Measurements from ENCODE around the gene B2M. TPM values are rescaled to one million over a fixed set of nuclear protein-coding genes. Genes with fewer than 3 reads are reported as not detected.

B2M gene
- total and polyA plus RNA-seq, 2 of the 8 experiments (the other 6 are each of a cell fraction or from before 2014, with no cell fraction given) = 78.9 to 907 TPM

DNA sequence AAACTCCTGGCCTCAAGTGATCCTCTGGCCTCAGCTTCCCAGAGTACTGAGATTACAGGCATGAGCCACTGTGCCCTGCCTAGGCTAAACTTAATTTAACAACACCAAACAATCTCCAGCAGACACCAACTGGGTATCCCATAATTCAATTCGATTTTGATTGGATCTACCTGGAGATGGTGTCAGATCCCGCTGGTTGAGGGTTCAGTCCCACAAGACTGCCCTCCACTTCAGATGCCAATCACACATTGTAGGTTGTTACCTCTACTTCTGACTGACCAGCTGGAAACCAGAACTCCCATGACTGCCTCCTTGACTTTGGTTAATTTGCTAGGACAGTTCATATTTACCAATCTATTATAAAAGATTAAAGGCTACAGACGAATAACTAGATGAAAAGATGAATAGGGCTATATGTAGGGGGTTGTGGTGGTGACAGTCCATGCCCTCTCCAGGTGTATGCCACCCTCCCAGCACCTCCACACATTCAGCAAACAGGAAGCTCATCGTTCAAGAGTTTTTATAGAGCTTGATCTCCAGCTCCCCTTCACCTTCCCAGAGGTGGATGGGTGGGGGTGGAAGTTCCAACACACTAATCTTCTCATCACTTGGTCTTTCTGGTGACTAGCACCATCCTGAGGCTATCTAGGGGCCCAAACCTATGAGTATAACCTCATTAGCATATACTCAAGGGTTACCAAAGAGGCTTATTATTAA is 9.3 kb downstream of the B2M start:
- H3K9me3 ChIP-seq (ENCODE audit: insufficient read depth in 2 of 2, low read depth in 1 of 2, low read length in 1 of 2) = no peaks in the 10 kb centered on the region
- no peak overlapping the region for H3K27ac ChIP-seq (ENCODE audit: low read depth, low read length)
- no peak overlapping the region for H4K91ac ChIP-seq (replicated peaks; ENCODE audit: insufficient read length, low read length)
- no peaks in the 10 kb centered on the region for H3K27me3 ChIP-seq (replicated peaks in 1 of 4; ENCODE audit: control insufficient read depth in 3 of 4, extremely low read depth in 1 of 4, insufficient read depth in 3 of 4, low read length in 3 of 4)
- no peak overlapping the region for H2BK12ac ChIP-seq (ENCODE audit: low read depth, low read length)
- H3K56ac ChIP-seq (replicated peaks; ENCODE audit: insufficient read length, low read depth, low read length) = no peak overlapping the region
- no peaks in the 10 kb centered on the region for H4K20me1 ChIP-seq (replicated peaks in 1 of 2; ENCODE audit: control insufficient read depth in 1 of 2, insufficient read depth in 2 of 2, low read length in 2 of 2)
- H2AK5ac ChIP-seq (ENCODE audit: low read depth, low read length) = no peak overlapping the region
- no peaks in the 10 kb centered on the region for H3K23me2 ChIP-seq (ENCODE audit: low read depth, low read length)
- H3K9ac ChIP-seq (replicated peaks in 1 of 4; ENCODE audit: extremely low read depth in 1 of 4, low read depth in 3 of 4, low read length in 3 of 4) = no peak overlapping the region
- H3K36me3 ChIP-seq (ENCODE audit: control insufficient read depth in 2 of 4, insufficient read depth in 4 of 4, low read length in 3 of 4) = peaks cover 2 to 22% (median 17%) of the 10 kb centered on the region in 4 experiments; a peak in 6 of 8 replicates
- H3K4me3 ChIP-seq (ENCODE audit: extremely low read depth in 1 of 4, insufficient read depth in 2 of 4, low read depth in 3 of 4, low read length in 4 of 4) = no peak overlapping the region
- H3K79me1 ChIP-seq (ENCODE audit: low read depth, low read length) = no peaks in the 10 kb centered on the region
- H2BK5ac ChIP-seq (ENCODE audit: low read depth, low read length) = no peak overlapping the region
- POLR2A ChIA-PET (ENCODE audit: partially characterized antibody) = interaction anchor here (0.7 to 2.7 kb wide), 2 partner anchors 9 to 10 kb away, joined by 3 to 14 read pairs; partner anchors contain the start of genes B2M and PATL2
- CTCF ChIA-PET (ENCODE audit: partially characterized antibody) = interaction anchor here (0.6 to 1.4 kb wide), 3 partner anchors 18 to 95 kb away, joined by 3 read pairs; no protein-coding TSS in a partner anchor
- no peak for TF ChIP-seq CBX5 (IDR thresholded peaks at IDR 0.05; ENCODE audit: low read depth, low read length)
- TF ChIP-seq SRF (IDR thresholded peaks at IDR 0.05; ENCODE audit: low read depth, low read length) = no peak
- no peak for TF ChIP-seq SUZ12 (IDR thresholded peaks at IDR 0.05; ENCODE audit: low read length)
- TF ChIP-seq ASH2L (IDR thresholded peaks at IDR 0.05; ENCODE audit: low read length) = no peak
- no peak for TF ChIP-seq KDM1A (IDR thresholded peaks at IDR 0.05; ENCODE audit: borderline replicate concordance, low read length)
- no peak for TF ChIP-seq JUN (IDR thresholded peaks at IDR 0.05; ENCODE audit: low read depth, low read length)
- no peak for TF ChIP-seq GABPA (IDR thresholded peaks at IDR 0.05; ENCODE audit: borderline replicate concordance, insufficient read depth, low read length)
- TF ChIP-seq POLR2A (IDR thresholded peaks at IDR 0.05; ENCODE audit: control extremely low read depth in 1 of 2, low read depth in 2 of 2, low read length in 2 of 2) = no peak
- TF ChIP-seq TAF1 (IDR thresholded peaks at IDR 0.05; ENCODE audit: low read depth, low read length) = no peak
- no peak for TF ChIP-seq FOSL1 (IDR thresholded peaks at IDR 0.05; ENCODE audit: insufficient read depth, low read depth, low read length)
- TF ChIP-seq SIX5 (IDR thresholded peaks at IDR 0.05; ENCODE audit: low read depth, low read length) = no peak
- H4K5ac ChIP-seq (ENCODE audit: insufficient read length, low read depth, low read length) = no peak overlapping the region
- no peak overlapping the region for H2AFZ ChIP-seq (ENCODE audit: low read length)
- no peak overlapping the region for H2BK120ac ChIP-seq (replicated peaks; ENCODE audit: low read depth, low read length)
- no peak overlapping the region for H3K23ac ChIP-seq (ENCODE audit: insufficient read length)
- H3K4ac ChIP-seq (replicated peaks; ENCODE audit: insufficient read length, low read depth, low read length) = no peak overlapping the region
- WGBS, 2 experiments (ENCODE audit: extremely low coverage in 1 of 2, insufficient coverage in 1 of 2, insufficient read length in 1 of 2, insufficient replicate concordance in 2 of 2, low coverage in 1 of 2, low lambda C conversion rate in 2 of 2, missing lambda C conversion rate in 1 of 2) = 82% methylated on average over 4 of the region's 4 CpGs; no CpG with 5 or more reads in 1 of the 2 experiments
- H3K79me2 ChIP-seq (ENCODE audit: control insufficient read depth in 1 of 2, insufficient read depth in 2 of 2, low read length in 2 of 2) = no peaks in the 10 kb centered on the region
- no peak overlapping the region for H3K14ac ChIP-seq (ENCODE audit: insufficient read length)
- no peak overlapping the region for H2BK15ac ChIP-seq (ENCODE audit: low read length)
- no peak overlapping the region for H2BK20ac ChIP-seq (ENCODE audit: low read length)
- H3K18ac ChIP-seq (ENCODE audit: extremely low read depth, low read length) = no peak overlapping the region
- H4K8ac ChIP-seq (ENCODE audit: extremely low read depth, insufficient read depth, low read length) = no peak overlapping the region
- no peaks in the 10 kb centered on the region; a peak in 1 of 7 replicates for H3K4me1 ChIP-seq (replicated peaks in 1 of 4; ENCODE audit: control insufficient read depth in 3 of 4, insufficient read depth in 4 of 4, low read length in 3 of 4)
- FAIRE-seq (no peak), DNase-seq (ENCODE audit: low read depth in 1 of 2, low spot score in 2 of 2) (no peak)
- H3K4me2 ChIP-seq (ENCODE audit: insufficient read depth in 1 of 2, low read depth in 2 of 2, low read length in 2 of 2) = no peak overlapping the region

Data from H1 (cell line).